CD14-positive monocyte (primary cell): ENCODE data around the gene MYH3. TPM values are rescaled to one million over a fixed set of nuclear protein-coding genes. Genes with fewer than 3 reads are reported as not detected.

Source experiments
- DNase-seq, 3 donors: peaks; one replicate each; pipeline ENCODE4 v3.0.0-alpha.2; 2011 to 2022
- H2AFZ ChIP-seq: 2 replicates; pipeline ENCODE4 v1.6.0; 2012; ENCODE audit warnings: mild to moderate bottlenecking, low read depth, low read length, inconsistent platforms; ENCODE audit not compliant: insufficient read depth, poor library complexity, severe bottlenecking
- H3K27ac ChIP-seq, 2 donors: 1 replicate in 1 of 2; 2 replicates in 1 of 2; pipeline ENCODE4 v1.5.1; 2012 to 2013; ENCODE audit warnings: low read length in 2 of 2, control low read depth in 1 of 2, inconsistent platforms in 1 of 2, low read depth in 1 of 2, mild to moderate bottlenecking in 1 of 2
- H3K27me3 ChIP-seq, 2 donors: one replicate each; pipeline versions ENCODE4 v1.6.0 to v1.6.1; 2011 to 2013; ENCODE audit warnings: low read length in 2 of 2; ENCODE audit not compliant: control insufficient read depth in 2 of 2, insufficient read depth in 2 of 2
- H3K36me3 ChIP-seq, 2 donors: replicated peaks in 1 of 2; 1 replicate in 1 of 2; 2 replicates in 1 of 2; pipeline versions ENCODE4 v1.5.1 to v1.6.1; 2012 to 2013; ENCODE audit warnings: low read length in 2 of 2, control low read depth in 1 of 2, inconsistent platforms in 1 of 2, mild to moderate bottlenecking in 1 of 2; ENCODE audit not compliant: insufficient read depth in 2 of 2, control insufficient read depth in 1 of 2
- H3K4me1 ChIP-seq, 2 donors: 1 replicate in 1 of 2; 2 replicates in 1 of 2; pipeline versions ENCODE4 v1.5.1 to v1.6.1; 2012 to 2013; ENCODE audit warnings: low read length in 2 of 2, control low read depth in 1 of 2, inconsistent platforms in 1 of 2, mild to moderate bottlenecking in 1 of 2, moderate library complexity in 1 of 2; ENCODE audit not compliant: insufficient read depth in 2 of 2, control insufficient read depth in 1 of 2
- H3K4me2 ChIP-seq: replicated peaks from 2 replicates; pipeline ENCODE3; 2012; ENCODE audit warnings: low read length, moderate library complexity, mild to moderate bottlenecking; ENCODE audit not compliant: poor library complexity, severe bottlenecking; ENCODE audit errors: extremely low read depth
- H3K4me3 ChIP-seq, 3 experiments: fragments of 200-600 bp in 1 of 3; sonication (generic) in 1 of 3; replicated peaks in 1 of 3; 1 replicate in 2 of 3; 2 replicates in 1 of 3; pipeline ENCODE4 v1.5.1; 2011 to 2013; ENCODE audit warnings: low read length in 3 of 3, mild to moderate bottlenecking in 3 of 3, control low read depth in 2 of 3, low read depth in 2 of 3, inconsistent platforms in 1 of 3, moderate library complexity in 1 of 3
- H3K79me2 ChIP-seq: 2 replicates; pipeline ENCODE4 v1.6.0; 2012; ENCODE audit warnings: mild to moderate bottlenecking, control low read depth, inconsistent platforms, low read length, moderate library complexity; ENCODE audit not compliant: insufficient read depth
- H3K9ac ChIP-seq: 2 replicates; pipeline ENCODE4 v1.6.0; 2017; ENCODE audit warnings: low read length, mild to moderate bottlenecking; ENCODE audit not compliant: insufficient read depth, poor library complexity, severe bottlenecking
- H3K9me3 ChIP-seq, 2 donors: replicated peaks in 1 of 2; 1 replicate in 1 of 2; 2 replicates in 1 of 2; pipeline versions ENCODE4 v1.5.1 to v1.6.1; 2012 to 2013; ENCODE audit warnings: low read length in 2 of 2, control low read depth in 1 of 2; ENCODE audit not compliant: control insufficient read depth in 1 of 2, insufficient read depth in 1 of 2
- H4K20me1 ChIP-seq: 2 replicates; pipeline ENCODE4 v1.6.0; 2012; ENCODE audit warnings: mild to moderate bottlenecking, low read length, control low read depth, moderate library complexity; ENCODE audit not compliant: insufficient read depth
- H3K27ac Mint-ChIP-seq, 7 donors: one replicate each; pipeline ENCODE4 v1.8.0; 2020; ENCODE audit warnings: mild to moderate bottlenecking in 7 of 7, mixed read lengths in 7 of 7, moderate library complexity in 6 of 7, inconsistent platforms in 2 of 7
- H3K27me3 Mint-ChIP-seq, 3 donors: one replicate each; pipeline ENCODE4 v1.8.0; 2021 to 2022; ENCODE audit warnings: low read depth in 3 of 3, mild to moderate bottlenecking in 3 of 3, mixed read lengths in 3 of 3, moderate library complexity in 3 of 3, inconsistent platforms in 1 of 3
- H3K36me3 Mint-ChIP-seq, 2 donors: one replicate each; pipeline ENCODE4 v1.8.0; 2020; ENCODE audit warnings: mixed read lengths in 2 of 2, inconsistent platforms in 1 of 2, mild to moderate bottlenecking in 1 of 2
- H3K4me1 Mint-ChIP-seq: one replicate; pipeline ENCODE4 v1.8.0; 2020; ENCODE audit warnings: mild to moderate bottlenecking, mixed read lengths
- H3K4me3 Mint-ChIP-seq, 2 donors: one replicate each; pipeline ENCODE4 v1.8.0; 2020; ENCODE audit warnings: mild to moderate bottlenecking in 2 of 2, mixed read lengths in 2 of 2, moderate library complexity in 1 of 2
- H3K9me3 Mint-ChIP-seq, 7 donors: one replicate each; pipeline ENCODE4 v1.8.0; 2020 to 2022; ENCODE audit warnings: mixed read lengths in 7 of 7, mild to moderate bottlenecking in 6 of 7, moderate library complexity in 6 of 7, inconsistent platforms in 2 of 7
- CTCF ChIP-seq: fragments of 200-600 bp; IDR thresholded peaks from one replicate; pipeline ENCODE4 v1.8.0; 2022; ENCODE audit warnings: antibody characterized with exemption, mild to moderate bottlenecking
- WGBS: methylation state at CpG from one replicate; pipeline ENCODE4 v1.1.5; 2013; ENCODE audit warnings: missing lambda C conversion rate; ENCODE audit not compliant: insufficient coverage; 5-methylcytosine and 5-hydroxymethylcytosine counted together
- intact Hi-C, 2 donors: fragments of 100-400 bp; cut with micrococcal nuclease; formaldehyde crosslinking; loops; one replicate each; pipeline versions ENCODE4 v1.15.0 to v1.15.1; 2023
- polyA plus RNA-seq, 3 donors: library from polyadenylated mRNA; depleted of rRNA in 1 of 3; unstranded in 2 of 3; stranded (reverse) in 1 of 3; fragments of 300-500 nt in 2 of 3; fragments of >200 nt in 1 of 3; fragmentation: Illumina TruSeq in 2 of 3; gene quantifications; 1 replicate in 2 of 3; 2 replicates in 1 of 3; pipeline ENCODE4 v1.2.3, GENCODE V29; 2012 to 2021

Gene MYH3
- polyA plus RNA-seq, 3 donors, result 0.13 to 5.7 TPM; not detected in 1

- Histone ChIP-seq H4K20me1 (no peaks in the 10 kb centered on the region), H3K9me3 (no peaks in the 10 kb centered on the region), H3K27me3 (no peaks in the 10 kb centered on the region), H3K4me2 (no peak overlapping the region), H3K4me1 (no peaks in the 10 kb centered on the region), H3K36me3 (no peaks in the 10 kb centered on the region), H3K79me2 (no peaks in the 10 kb centered on the region), H3K4me3 (no peak overlapping the region), H3K9ac (no peak overlapping the region), H3K27ac (no peak overlapping the region), H2AFZ (no peak overlapping the region)
- WGBS, result 95% methylated on average over 3 of the region's 6 CpGs
- no peak for TF ChIP-seq CTCF
- Mint-ChIP-seq H3K4me3 (no peak overlapping the region), H3K36me3 (no peaks in the 10 kb centered on the region), H3K27me3 (peaks cover 0 to 1% (median 0%) of the 10 kb centered on the region in 3 donors), H3K4me1 (peaks cover 5% of the 10 kb centered on the region), H3K9me3 (no peaks in the 10 kb centered on the region), H3K27ac (no peak overlapping the region)
- intact Hi-C loops, result no loop called here
- no peak for DNase-seq
These were observed 35.7 kb downstream of the MYH3 start for GRCh38 chr17:10621397-10621796.

- DNase-seq, result no peak
- intact Hi-C loops, result no loop called here
- WGBS, result 94% methylated on average over 4 of the region's 4 CpGs
- H2AFZ ChIP-seq, result no peak overlapping the region
- no peak overlapping the region for H3K4me3 ChIP-seq
- no peaks in the 10 kb centered on the region for H3K9me3 ChIP-seq
- H3K27ac ChIP-seq, result no peak overlapping the region
- TF ChIP-seq CTCF, result no peak
- peaks cover 0 to 1% (median 0%) of the 10 kb centered on the region in 3 donors for H3K27me3 Mint-ChIP-seq
- no peaks in the 10 kb centered on the region for H4K20me1 ChIP-seq
- no peaks in the 10 kb centered on the region for H3K4me1 ChIP-seq
- peaks cover 5% of the 10 kb centered on the region for H3K4me1 Mint-ChIP-seq
- H3K4me2 ChIP-seq, result no peak overlapping the region
- no peaks in the 10 kb centered on the region for H3K36me3 ChIP-seq
- H3K9me3 Mint-ChIP-seq, result no peaks in the 10 kb centered on the region
- no peak overlapping the region for H3K27ac Mint-ChIP-seq
- no peak overlapping the region for H3K9ac ChIP-seq
- H3K79me2 ChIP-seq, result no peaks in the 10 kb centered on the region
- H3K36me3 Mint-ChIP-seq, result no peaks in the 10 kb centered on the region
- no peak overlapping the region for H3K4me3 Mint-ChIP-seq
- no peaks in the 10 kb centered on the region for H3K27me3 ChIP-seq
These were observed 36.3 kb downstream of the MYH3 start for GRCh38 chr17:10620823-10621222.
